GM12864 (cell line): Measurements from ENCODE around the gene PREB.
A peak's percentile ranks its signal among the peaks of the same experiment; 100 is the strongest.

Experiments
- DNase-seq: peaks from one replicate; pipeline ENCODE4 v3.0.0-alpha.2; 2011; ENCODE audit warnings: low read depth
- H3K4me3 ChIP-seq: 2 replicates; pipeline ENCODE4 v1.5.1; 2011; ENCODE audit warnings: mild to moderate bottlenecking, low read depth, low read length, control low read depth
- TF ChIP-seq, protein P1 (sequence below): IDR thresholded peaks from 2 replicates; pipeline ENCODE4 v1.5.1; 2011; ENCODE audit warnings: low read depth, mild to moderate bottlenecking, moderate library complexity, low read length, control low read depth, inconsistent platforms; ENCODE audit errors: missing control alignments

PREB gene

DNA sequence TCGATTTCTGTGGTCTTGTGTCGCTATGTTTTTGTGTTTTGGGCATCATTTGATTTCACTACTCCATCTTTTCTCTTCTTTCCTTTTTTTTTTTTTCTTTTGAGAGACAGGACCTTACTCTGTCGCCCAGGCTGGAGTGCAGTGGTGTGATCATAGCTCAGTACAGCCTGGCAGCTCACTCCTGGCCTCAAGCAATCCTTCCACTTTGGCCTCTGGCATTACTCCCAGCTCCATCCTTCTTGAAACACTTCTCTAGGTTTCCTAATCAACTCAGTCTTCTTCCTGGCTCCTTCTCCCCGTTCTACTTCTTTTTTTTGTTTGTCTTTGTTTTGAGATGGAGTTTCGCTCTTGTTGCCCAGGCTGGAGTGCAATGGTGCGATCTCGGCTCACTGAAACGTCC lies 40.9 kb upstream of the PREB start:
- TF ChIP-seq, protein P1, sequence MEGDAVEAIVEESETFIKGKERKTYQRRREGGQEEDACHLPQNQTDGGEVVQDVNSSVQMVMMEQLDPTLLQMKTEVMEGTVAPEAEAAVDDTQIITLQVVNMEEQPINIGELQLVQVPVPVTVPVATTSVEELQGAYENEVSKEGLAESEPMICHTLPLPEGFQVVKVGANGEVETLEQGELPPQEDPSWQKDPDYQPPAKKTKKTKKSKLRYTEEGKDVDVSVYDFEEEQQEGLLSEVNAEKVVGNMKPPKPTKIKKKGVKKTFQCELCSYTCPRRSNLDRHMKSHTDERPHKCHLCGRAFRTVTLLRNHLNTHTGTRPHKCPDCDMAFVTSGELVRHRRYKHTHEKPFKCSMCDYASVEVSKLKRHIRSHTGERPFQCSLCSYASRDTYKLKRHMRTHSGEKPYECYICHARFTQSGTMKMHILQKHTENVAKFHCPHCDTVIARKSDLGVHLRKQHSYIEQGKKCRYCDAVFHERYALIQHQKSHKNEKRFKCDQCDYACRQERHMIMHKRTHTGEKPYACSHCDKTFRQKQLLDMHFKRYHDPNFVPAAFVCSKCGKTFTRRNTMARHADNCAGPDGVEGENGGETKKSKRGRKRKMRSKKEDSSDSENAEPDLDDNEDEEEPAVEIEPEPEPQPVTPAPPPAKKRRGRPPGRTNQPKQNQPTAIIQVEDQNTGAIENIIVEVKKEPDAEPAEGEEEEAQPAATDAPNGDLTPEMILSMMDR, result no peak
- DNase-seq, result no peak
- H3K4me3 ChIP-seq, result no peak overlapping the region

DNA sequence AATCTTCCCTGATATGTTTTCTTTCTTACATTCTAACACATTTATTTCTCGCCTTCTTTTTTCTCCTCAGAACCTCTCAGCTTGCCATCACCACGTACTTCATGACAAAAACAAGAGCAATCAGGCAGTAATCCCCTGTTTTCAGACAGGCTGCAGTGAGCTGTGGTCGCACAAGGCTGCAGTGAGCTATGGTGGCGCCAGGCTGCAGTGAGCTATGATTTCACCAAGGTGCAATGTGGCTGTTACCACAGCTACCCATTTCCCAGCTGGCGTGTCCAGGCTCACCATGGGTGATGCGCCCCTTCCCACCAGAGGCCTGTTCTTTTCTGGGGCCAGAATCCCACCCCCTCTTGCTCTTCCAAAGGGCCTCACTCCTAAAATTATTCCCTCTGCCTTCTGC lies 40.2 kb upstream of the PREB start:
- TF ChIP-seq, protein P1, result no peak
- H3K4me3 ChIP-seq, result no peak overlapping the region
- no peak for DNase-seq

DNA sequence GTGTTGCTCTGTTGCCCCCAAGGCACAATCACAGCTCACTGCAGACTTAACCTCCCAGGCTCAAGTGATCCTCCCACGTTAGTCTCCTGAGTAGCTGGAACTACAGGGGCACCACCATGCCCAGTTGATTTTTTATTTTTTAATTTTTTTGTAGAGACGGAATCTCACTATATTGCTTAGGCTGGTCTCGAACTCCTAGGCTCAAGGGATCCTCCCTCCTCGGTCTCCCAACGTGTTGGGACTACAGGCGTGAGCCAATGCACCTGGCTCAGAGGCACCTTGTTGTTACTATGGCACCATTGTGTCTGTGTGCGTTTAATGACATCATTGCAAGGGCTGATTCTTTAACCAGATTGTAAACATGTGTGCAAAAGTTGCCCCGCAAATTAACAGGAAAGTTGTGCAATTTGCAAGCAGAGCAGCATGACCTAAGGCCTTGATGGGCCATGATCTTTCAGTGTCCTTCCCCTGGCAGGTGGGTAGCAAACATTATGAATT lies 37.0 kb upstream of the PREB start:
- H3K4me3 ChIP-seq, result no peak overlapping the region
- DNase-seq, result no peak
- TF ChIP-seq, protein P1, result no peak

DNA sequence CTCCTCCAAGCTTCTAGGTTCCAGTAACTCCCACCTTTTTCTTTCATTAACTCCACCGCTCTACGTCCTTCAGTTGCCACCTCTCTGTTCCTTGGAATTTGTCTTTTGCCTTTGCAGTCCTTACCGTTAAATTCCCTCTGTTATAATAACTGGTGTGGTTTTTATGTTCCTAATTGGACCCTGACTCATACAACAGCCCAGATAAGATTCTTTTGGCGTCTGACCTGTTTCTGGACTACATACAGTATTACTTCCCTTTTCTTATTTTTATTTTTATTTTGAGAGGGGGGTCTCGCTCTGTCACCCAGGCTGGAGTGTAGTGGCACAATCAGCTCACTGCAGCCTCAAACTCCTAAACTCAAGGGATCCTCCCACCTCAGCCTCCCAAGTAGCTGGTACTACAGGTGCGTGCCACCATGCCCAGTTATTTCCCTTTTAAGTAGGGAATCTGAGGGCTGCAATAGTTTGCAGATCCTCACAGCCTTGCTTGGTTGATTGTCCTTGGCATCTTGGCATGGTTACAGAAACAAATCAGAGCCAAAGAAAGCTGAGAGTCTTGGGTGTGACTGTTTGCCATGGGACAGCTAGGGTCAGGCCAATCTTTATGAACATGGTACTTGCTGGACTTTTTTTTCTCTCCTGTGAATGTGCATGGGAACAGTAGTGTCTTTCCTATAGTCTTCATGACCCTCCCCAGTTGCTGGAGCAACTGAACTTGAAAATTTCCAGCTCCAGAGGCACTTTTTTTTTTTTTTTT lies 36.3 kb upstream of the PREB start:
- no peak for DNase-seq
- TF ChIP-seq, protein P1, result no peak
- no peak overlapping the region for H3K4me3 ChIP-seq

DNA sequence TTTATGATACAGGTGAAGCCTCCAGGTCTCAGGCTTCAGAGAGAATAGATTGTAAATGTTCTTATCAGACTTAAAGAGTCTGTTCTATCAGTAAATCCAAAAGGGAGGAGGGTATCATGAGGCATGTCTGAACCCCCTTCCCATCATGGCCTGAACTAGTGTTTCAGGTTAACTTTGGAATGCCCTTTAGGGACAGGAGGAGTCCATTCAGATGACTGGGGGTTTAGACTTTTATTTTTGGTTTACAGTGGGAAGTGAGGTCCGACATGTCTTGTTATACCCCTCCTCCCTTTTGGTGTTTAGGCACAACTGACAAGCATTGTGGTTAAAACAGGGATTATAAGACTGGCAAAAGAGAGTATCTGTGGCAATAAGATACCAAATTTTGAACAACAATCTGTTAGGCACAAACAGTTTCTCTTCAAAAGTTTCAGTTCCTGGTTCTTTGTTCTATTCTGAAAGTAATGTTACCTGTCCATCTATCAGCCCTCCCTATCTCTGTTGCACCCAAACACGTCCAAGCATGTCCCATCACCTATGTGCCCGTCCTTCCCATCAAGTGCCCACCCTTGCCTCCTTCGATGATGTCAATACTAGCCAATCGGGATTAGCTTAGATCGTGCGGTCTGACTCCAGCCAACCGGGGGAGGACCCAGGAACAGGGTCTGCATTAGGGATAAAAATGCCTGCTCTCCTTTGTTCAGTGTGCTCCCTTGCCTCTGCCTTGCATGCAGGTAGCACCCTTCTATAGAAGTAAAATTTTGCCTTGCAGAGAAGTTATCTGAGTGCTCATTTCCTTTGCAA lies 30.7 kb upstream of the PREB start:
- no peak overlapping the region for H3K4me3 ChIP-seq
- TF ChIP-seq, protein P1, result no peak
- peak; percentile 49 for DNase-seq

DNA sequence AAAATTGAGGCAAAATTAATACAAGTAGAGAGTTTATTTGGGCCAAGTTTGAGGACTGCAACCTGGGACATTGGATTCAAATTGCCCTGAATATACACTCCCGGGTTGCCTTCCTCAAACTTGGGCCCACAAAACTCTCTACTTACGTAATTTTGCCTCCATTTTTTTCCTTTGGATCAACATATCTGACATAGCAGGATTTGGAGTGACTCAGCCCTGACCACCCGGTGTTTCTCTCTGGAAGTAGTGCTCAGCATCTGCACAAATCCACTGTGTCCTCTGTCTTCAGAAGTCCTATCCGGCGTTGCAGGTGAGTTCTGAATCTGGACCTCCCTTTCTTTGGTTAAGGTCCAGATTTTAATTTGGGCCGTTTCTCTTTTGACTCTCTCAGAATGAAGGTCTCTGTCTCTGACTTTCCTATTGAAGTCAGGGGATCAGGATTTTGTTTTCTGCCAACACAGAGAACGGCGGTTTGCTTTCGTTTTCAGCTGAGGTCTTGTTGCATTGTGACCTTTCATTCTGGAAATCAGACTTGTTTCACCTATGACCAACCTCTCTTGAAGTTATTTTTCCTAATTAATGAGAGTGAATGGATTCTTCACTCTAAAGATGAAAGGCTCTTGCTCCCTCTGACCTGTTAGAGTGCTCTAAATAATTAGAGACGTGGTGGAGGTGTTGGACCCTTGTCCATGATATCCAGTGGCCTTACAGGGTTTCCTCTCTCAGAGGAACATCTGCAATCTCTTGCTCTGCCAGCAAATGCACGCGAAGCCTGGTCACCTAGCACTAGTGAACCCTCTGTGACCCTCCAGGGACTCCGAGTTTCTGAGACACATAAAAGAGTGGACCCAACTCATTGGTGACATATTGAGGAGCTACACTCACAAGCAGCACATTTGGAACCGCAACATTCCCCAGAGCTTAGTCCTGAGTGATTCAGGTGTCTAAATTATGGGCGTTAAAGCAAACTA lies 28.0 kb upstream of the PREB start:
- TF ChIP-seq, protein P1, result no peak
- DNase-seq, result no peak
- no peak overlapping the region for H3K4me3 ChIP-seq
